Psoas muscle (tissue), 8 donors: ENCODE data around the gene OR1Q1. TPM values are rescaled to one million over a fixed set of nuclear protein-coding genes. Genes with fewer than 3 reads are reported as not detected.

Experiments used
- ATAC-seq, 4 donors: fragments of 200-7000 bp; cut with Tn5 transposase; one replicate each; pipeline ENCODE4 v1.9.1; 2020; ENCODE audit warnings: moderate library complexity in 3 of 4, mild to moderate bottlenecking in 2 of 4
- DNase-seq, 2 donors: peaks; one replicate each; pipeline ENCODE4 v3.0.0-alpha.2; 2020
- H3K27ac ChIP-seq: fragments of 200-600 bp; one replicate; pipeline ENCODE4 v1.8.0; 2022
- H3K27me3 ChIP-seq, 3 donors: fragments of 200-600 bp in 1 of 3; one replicate each; pipeline versions ENCODE4 v1.6.1 to v1.8.0; 2013 to 2022; ENCODE audit warnings: low read length in 2 of 3, mild to moderate bottlenecking in 2 of 3, moderate library complexity in 1 of 3; ENCODE audit not compliant: insufficient read depth in 3 of 3
- H3K36me3 ChIP-seq, 2 donors: fragments of 200-600 bp in 1 of 2; one replicate each; pipeline versions ENCODE4 v1.6.1 to v1.8.0; 2013 to 2022; ENCODE audit warnings: low read depth in 1 of 2, mild to moderate bottlenecking in 1 of 2, moderate library complexity in 1 of 2; ENCODE audit not compliant: insufficient read depth in 1 of 2
- H3K4me1 ChIP-seq: fragments of 200-600 bp; one replicate; pipeline ENCODE4 v1.8.0; 2022
- H3K4me3 ChIP-seq: fragments of 200-600 bp; one replicate; pipeline ENCODE4 v1.8.0; 2022; ENCODE audit warnings: mild to moderate bottlenecking
- H3K9me3 ChIP-seq: fragments of 200-600 bp; one replicate; pipeline ENCODE4 v1.8.0; 2022
- WGBS, 3 donors: extraction: QIAGEN DNeasy Blood & Tissue Kit; methylation state at CpG; one replicate each; pipeline versions ENCODE4 v1.1.6 to v1.1.7; 2013; 5-methylcytosine and 5-hydroxymethylcytosine counted together
- intact Hi-C, 2 donors: fragments of 100-400 bp; cut with DNase I; formaldehyde crosslinking; loops; one replicate each; pipeline versions ENCODE4 v1.11.0 to v1.14.2; 2022
- polyA plus RNA-seq, 3 donors: library from polyadenylated mRNA; stranded (reverse); fragments of 200-250 nt; gene quantifications; one replicate each; pipeline ENCODE4 v1.2.3, GENCODE V29; 2013
- total RNA-seq, 4 donors: library from RNA; stranded (reverse); fragmentation: NEBNext Ultra II Directional in 2 of 4; extraction: Animal tissue kit (Norgen Biotek cat#: 25700) in 2 of 4; gene quantifications; one replicate each; pipeline versions ENCODE4 v1.2.1 to v1.2.4, GENCODE V29; 2021 to 2023
- TF ChIP-seq, protein P1 (sequence below): fragments of 200-600 bp; IDR thresholded peaks from one replicate; pipeline ENCODE4 v1.8.0; 2022; ENCODE audit warnings: antibody characterized with exemption
- donor health status: healthy with polysubstance abuse.
- donor health status: DM: no; HTN: no; CAD: no; lungs with moderate emphysema.
- donor health status: Bipolar disorder and iron deficiency.
- donor health status: healthy.
- donor health status: DM: yes; HTN: yes; CAD: no.
- donor health status: DM: no; HTN: no; CAD: no.
- donor health status: DM: no; HTN: no; CAD: no.
- donor health status: DM: yes; HTN: yes; CAD: no.

The OR1Q1 gene
- total and polyA plus RNA-seq, 7 donors, result not detected

DNA sequence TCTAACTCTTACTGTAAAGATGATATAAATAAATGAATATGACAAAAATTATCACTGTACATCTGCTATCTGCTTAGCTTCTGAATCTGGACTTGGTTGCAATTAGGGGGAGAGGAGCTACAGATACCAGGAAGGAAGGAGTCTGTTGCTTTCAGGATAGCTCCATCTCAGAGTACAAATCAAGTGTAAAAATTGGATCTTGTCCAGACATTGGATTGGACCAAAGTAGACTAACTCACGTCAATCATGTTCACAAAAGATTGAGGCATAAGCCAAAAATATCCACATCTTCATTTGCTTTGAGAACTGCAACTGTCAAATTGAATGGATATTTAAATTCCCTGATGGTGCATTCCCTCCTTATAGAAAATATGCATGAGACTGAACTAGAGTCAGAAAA, 8.8 kb upstream of the OR1Q1 start:
- Histone ChIP-seq H3K27me3 (no peaks in the 10 kb centered on the region), H3K27ac (no peak overlapping the region), H3K36me3 (no peaks in the 10 kb centered on the region), H3K4me1 (no peaks in the 10 kb centered on the region), H3K9me3 (no peaks in the 10 kb centered on the region), H3K4me3 (no peak overlapping the region)
- ATAC-seq (no peak), DNase-seq (no peak)
- intact Hi-C loops, result no loop called here
- WGBS, 3 donors, result 18 to 39% (median 29%) methylated on average over 1 of the region's 1 CpG
- TF ChIP-seq, protein P1, sequence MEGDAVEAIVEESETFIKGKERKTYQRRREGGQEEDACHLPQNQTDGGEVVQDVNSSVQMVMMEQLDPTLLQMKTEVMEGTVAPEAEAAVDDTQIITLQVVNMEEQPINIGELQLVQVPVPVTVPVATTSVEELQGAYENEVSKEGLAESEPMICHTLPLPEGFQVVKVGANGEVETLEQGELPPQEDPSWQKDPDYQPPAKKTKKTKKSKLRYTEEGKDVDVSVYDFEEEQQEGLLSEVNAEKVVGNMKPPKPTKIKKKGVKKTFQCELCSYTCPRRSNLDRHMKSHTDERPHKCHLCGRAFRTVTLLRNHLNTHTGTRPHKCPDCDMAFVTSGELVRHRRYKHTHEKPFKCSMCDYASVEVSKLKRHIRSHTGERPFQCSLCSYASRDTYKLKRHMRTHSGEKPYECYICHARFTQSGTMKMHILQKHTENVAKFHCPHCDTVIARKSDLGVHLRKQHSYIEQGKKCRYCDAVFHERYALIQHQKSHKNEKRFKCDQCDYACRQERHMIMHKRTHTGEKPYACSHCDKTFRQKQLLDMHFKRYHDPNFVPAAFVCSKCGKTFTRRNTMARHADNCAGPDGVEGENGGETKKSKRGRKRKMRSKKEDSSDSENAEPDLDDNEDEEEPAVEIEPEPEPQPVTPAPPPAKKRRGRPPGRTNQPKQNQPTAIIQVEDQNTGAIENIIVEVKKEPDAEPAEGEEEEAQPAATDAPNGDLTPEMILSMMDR, result no peak

DNA sequence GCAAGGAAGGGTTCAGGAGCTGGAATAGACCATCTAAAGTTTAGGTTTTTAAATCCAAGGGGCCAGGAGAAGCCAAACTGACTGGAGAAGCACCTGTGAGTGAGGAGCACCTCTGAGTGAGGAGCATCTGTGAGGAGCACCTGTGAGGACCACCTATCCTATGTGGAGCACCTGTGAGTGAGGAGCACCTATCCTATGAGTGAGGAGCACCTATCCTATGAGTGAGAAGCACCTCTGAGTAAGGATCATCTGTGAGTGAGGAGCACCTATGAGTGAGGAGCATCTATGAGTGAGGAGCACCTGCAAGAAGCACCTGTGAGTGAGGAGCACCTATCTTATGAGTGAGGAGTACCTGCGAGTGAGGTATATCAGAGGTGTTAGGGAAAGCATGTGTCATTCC, 8.0 kb upstream of the OR1Q1 start:
- intact Hi-C loops, result no loop called here
- DNase-seq (no peak), ATAC-seq (no peak)
- Histone ChIP-seq H3K27me3 (no peaks in the 10 kb centered on the region), H3K9me3 (no peaks in the 10 kb centered on the region), H3K4me1 (no peaks in the 10 kb centered on the region), H3K36me3 (no peaks in the 10 kb centered on the region), H3K4me3 (no peak overlapping the region), H3K27ac (no peak overlapping the region)
- TF ChIP-seq, protein P1, result no peak
- WGBS, 3 donors, result 85 to 91% (median 90%) methylated on average over 1 of the region's 1 CpG

DNA sequence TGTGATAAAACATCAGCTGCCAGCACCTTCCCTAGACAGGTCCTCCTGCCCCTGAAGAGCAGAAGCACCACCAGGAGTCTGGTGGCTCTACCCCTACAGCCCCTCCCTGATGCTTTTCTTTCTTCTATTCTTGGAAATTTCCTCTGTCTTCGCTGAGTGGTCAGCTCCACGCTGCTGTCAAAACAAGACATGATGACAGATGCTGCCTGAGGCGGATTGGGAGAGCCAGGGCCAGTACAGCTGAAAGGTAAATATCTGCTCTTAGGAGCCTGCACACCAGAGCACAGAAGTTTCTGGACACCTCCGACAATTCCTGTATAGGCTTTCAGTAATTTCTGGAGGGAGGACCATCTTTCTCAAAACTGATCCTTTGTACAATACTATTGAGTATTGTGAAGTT, 4.7 kb upstream of the OR1Q1 start:
- intact Hi-C loops, result no loop called here
- TF ChIP-seq, protein P1, result no peak
- no peaks in the 10 kb centered on the region for H3K9me3 ChIP-seq
- no peak for ATAC-seq
- H3K27me3 ChIP-seq, result no peaks in the 10 kb centered on the region
- DNase-seq, result no peak
- H3K4me3 ChIP-seq, result no peak overlapping the region
- H3K36me3 ChIP-seq, result no peaks in the 10 kb centered on the region
- no peak overlapping the region for H3K27ac ChIP-seq
- 63 to 71% (median 70%) methylated on average over 4 of the region's 4 CpGs for WGBS, 3 donors
- no peaks in the 10 kb centered on the region for H3K4me1 ChIP-seq

DNA sequence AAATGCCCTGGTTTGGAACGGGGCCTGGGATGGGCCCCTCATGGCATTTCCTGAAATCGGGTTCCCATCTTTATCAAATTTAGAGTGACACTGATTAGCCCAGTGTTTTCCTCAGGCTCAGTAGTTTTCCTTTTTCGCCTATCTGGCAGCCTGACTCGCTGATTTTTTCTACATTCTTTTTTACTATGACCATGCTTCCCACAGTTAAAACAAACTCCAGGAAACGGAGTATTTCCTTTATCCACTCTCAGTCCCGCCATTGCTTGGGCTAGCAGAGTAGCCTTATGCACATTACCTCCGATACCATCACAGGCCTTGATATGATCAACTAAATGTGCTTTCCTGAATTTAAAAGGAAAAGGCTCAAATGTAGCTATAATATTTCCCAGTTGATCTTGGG, 5.5 kb downstream of the OR1Q1 start:
- 57 to 71% (median 64%) methylated on average over 7 of the region's 7 CpGs for WGBS, 3 donors
- peaks cover 5% of the 10 kb centered on the region for H3K9me3 ChIP-seq
- H3K4me1 ChIP-seq, result no peaks in the 10 kb centered on the region
- DNase-seq (no peak), ATAC-seq (no peak)
- H3K27ac ChIP-seq, result no peak overlapping the region
- no peak overlapping the region for H3K4me3 ChIP-seq
- TF ChIP-seq, protein P1, result no peak
- H3K27me3 ChIP-seq, result peaks cover 0 to 2% (median 0%) of the 10 kb centered on the region in 3 donors
- H3K36me3 ChIP-seq, result no peaks in the 10 kb centered on the region
- intact Hi-C loops, result loop anchor here in 1 of 2 donors (5.0 kb wide), 1 partner anchor 1117 kb away; no protein-coding TSS in a partner anchor

DNA sequence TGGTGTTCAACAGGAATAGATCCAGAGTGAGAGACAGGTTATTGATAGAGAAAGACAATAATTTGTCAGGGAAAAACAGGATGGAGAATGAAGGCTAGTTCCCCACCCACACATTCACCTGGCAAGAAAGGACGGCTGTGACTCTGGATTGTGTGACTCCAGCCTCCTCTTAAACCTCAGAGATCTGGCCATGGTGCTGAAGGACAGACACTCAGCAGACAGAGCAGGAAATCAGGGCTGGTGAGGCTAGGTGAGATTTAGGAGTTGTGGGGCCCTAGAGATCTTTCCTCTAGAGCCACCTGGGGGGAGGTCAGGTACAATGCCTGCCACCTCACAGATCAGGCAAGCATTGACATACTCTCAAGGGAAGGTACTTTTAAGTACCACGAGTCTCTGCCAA, 27.7 kb downstream of the OR1Q1 start:
- Histone ChIP-seq H3K27ac (no peak overlapping the region), H3K36me3 (no peaks in the 10 kb centered on the region), H3K4me1 (no peaks in the 10 kb centered on the region), H3K27me3 (peaks cover 0 to 5% (median 0%) of the 10 kb centered on the region in 3 donors), H3K4me3 (no peak overlapping the region), H3K9me3 (no peaks in the 10 kb centered on the region)
- intact Hi-C loops, result no loop called here
- DNase-seq (no peak), ATAC-seq (no peak)
- TF ChIP-seq, protein P1, result no peak
- WGBS, 3 donors, result 25 to 36% (median 26%) methylated on average over 2 of the region's 2 CpGs
